NCI-H2107 treated with DMSO at 0.1 percent for 48 hours (cell line): ENCODE results near the gene TNFRSF8.
"Not testable (repeated sequence)": the region's sequence is repeated elsewhere in the genome, so short reads cannot be mapped to it uniquely, and the experiment has no call there.

Experiments
- DNase-seq: peaks from one replicate; lab custom pipeline; 2025; ENCODE audit not compliant: unreplicated experiment; lab: John Stamatoyannopoulos, UW

Gene TNFRSF8

GRCh38 chr1:12063141-12064072, at the start of gene TNFRSF8:
Gene TNFRSF8, plus strand, starts transcription at chr1:12063303. Its CDS starts 296 bp downstream, at chr1:12063599.
- DNase-seq: no peak

- no peak for DNase-seq
Measured at GRCh38 chr1:12014141-12014991, 48.7 kb upstream of the TNFRSF8 start.

- no peak for DNase-seq
Measured at GRCh38 chr1:12015001-12015491, 48.1 kb upstream of the TNFRSF8 start.

- no peak for DNase-seq
Measured at GRCh38 chr1:12015499-12015898, 47.6 kb upstream of the TNFRSF8 start.

- no peak for DNase-seq
Measured at GRCh38 chr1:12016182-12016581, 46.9 kb upstream of the TNFRSF8 start.

- no peak for DNase-seq
Measured at GRCh38 chr1:12019858-12020509, 43.1 kb upstream of the TNFRSF8 start.

- no peak for DNase-seq
Measured at GRCh38 chr1:12021616-12022015, 41.5 kb upstream of the TNFRSF8 start.

- DNase-seq: no peak
Measured at GRCh38 chr1:12022036-12022435, 41.1 kb upstream of the TNFRSF8 start.

- DNase-seq: no peak
Measured at GRCh38 chr1:12026586-12026985, 36.5 kb upstream of the TNFRSF8 start.

GRCh38 chr1:12028248-12028647, 34.9 kb upstream of the TNFRSF8 start:
- DNase-seq: no peak

GRCh38 chr1:12028957-12029511, 34.1 kb upstream of the TNFRSF8 start:
- DNase-seq: no peak

- DNase-seq: no peak
Measured at GRCh38 chr1:12029720-12030339, 33.3 kb upstream of the TNFRSF8 start.

- DNase-seq: no peak
Measured at GRCh38 chr1:12031039-12031980, 31.8 kb upstream of the TNFRSF8 start.

- DNase-seq: no peak
Measured at GRCh38 chr1:12032161-12032621, 30.9 kb upstream of the TNFRSF8 start.

- not testable (repeated sequence) for DNase-seq
Measured at GRCh38 chr1:12033441-12033840, 29.7 kb upstream of the TNFRSF8 start.

- DNase-seq: no peak
Measured at GRCh38 chr1:12034381-12034801, 28.7 kb upstream of the TNFRSF8 start.

- no peak for DNase-seq
Measured at GRCh38 chr1:12035312-12035711, 27.8 kb upstream of the TNFRSF8 start.

GRCh38 chr1:12037486-12038355, 25.4 kb upstream of the TNFRSF8 start:
- no peak for DNase-seq
